DND-41 (cell line): ENCODE results near the gene ZC3H10.

Source experiments
- ATAC-seq: fragments of 200-7000 bp; cut with Tn5 transposase; 3 replicates; pipeline ENCODE4 v1.9.1; 2021; ENCODE audit warnings: low read depth; ENCODE audit not compliant: insufficient read depth
- DNase-seq: peaks from one replicate; pipeline ENCODE4 v3.0.0-alpha.2; 2020
- H2AFZ ChIP-seq: 2 replicates; pipeline ENCODE4 v1.6.0; 2012; ENCODE audit warnings: low read depth, low read length
- H3K27ac ChIP-seq: 2 replicates; pipeline ENCODE4 v1.5.1; 2012; ENCODE audit warnings: low read length, inconsistent platforms
- H3K27me3 ChIP-seq: fragments of 200-600 bp; sonication (generic); 2 replicates; pipeline ENCODE4 v1.6.0; 2012; ENCODE audit warnings: low read length, mild to moderate bottlenecking, inconsistent platforms; ENCODE audit not compliant: insufficient read depth, poor library complexity
- H3K36me3 ChIP-seq: 2 replicates; pipeline ENCODE4 v1.5.1; 2012; ENCODE audit warnings: low read length, inconsistent platforms; ENCODE audit not compliant: insufficient read depth
- H3K4me1 ChIP-seq: 2 replicates; pipeline ENCODE4 v1.5.1; 2012; ENCODE audit warnings: mild to moderate bottlenecking, low read length; ENCODE audit not compliant: insufficient read depth
- H3K4me2 ChIP-seq: 2 replicates; pipeline ENCODE4 v1.6.0; 2012; ENCODE audit warnings: mild to moderate bottlenecking, moderate library complexity, low read length, inconsistent platforms; ENCODE audit not compliant: insufficient read depth
- H3K4me3 ChIP-seq, 2 experiments: fragments of 200-600 bp in 1 of 2; shearing (Covaris generic) in 1 of 2; 2 replicates each; pipeline ENCODE4 v1.5.1; 2012 to 2016; ENCODE audit warnings: inconsistent platforms in 2 of 2, low read length in 2 of 2, mild to moderate bottlenecking in 2 of 2, low read depth in 1 of 2, moderate library complexity in 1 of 2
- H3K79me2 ChIP-seq: 2 replicates; pipeline ENCODE4 v1.6.0; 2012; ENCODE audit warnings: low read length, inconsistent platforms; ENCODE audit not compliant: insufficient read depth
- H3K9ac ChIP-seq: 2 replicates; pipeline ENCODE4 v1.6.0; 2012; ENCODE audit warnings: low read depth, mild to moderate bottlenecking, inconsistent platforms, low read length, moderate library complexity
- H3K9me3 ChIP-seq: 2 replicates; pipeline ENCODE4 v1.5.1; 2012; ENCODE audit warnings: low read length, moderate library complexity, mild to moderate bottlenecking, inconsistent platforms; ENCODE audit not compliant: insufficient read depth, severe bottlenecking
- H4K20me1 ChIP-seq: 2 replicates; pipeline ENCODE4 v1.6.0; 2012; ENCODE audit warnings: low read length; ENCODE audit not compliant: insufficient read depth
- EZH2 ChIP-seq: IDR thresholded peaks from 3 replicates; pipeline ENCODE4 v1.6.1; 2012; ENCODE audit warnings: borderline replicate concordance, low read depth, mild to moderate bottlenecking, moderate library complexity, low read length, inconsistent platforms; ENCODE audit not compliant: severe bottlenecking
- TF ChIP-seq, protein P1 (sequence below): IDR thresholded peaks from 2 replicates; pipeline ENCODE4 v1.5.1; 2012; ENCODE audit warnings: borderline replicate concordance, low read length, moderate library complexity, mild to moderate bottlenecking; ENCODE audit not compliant: poor library complexity, severe bottlenecking; ENCODE audit errors: extremely low read depth

Gene ZC3H10

DNA sequence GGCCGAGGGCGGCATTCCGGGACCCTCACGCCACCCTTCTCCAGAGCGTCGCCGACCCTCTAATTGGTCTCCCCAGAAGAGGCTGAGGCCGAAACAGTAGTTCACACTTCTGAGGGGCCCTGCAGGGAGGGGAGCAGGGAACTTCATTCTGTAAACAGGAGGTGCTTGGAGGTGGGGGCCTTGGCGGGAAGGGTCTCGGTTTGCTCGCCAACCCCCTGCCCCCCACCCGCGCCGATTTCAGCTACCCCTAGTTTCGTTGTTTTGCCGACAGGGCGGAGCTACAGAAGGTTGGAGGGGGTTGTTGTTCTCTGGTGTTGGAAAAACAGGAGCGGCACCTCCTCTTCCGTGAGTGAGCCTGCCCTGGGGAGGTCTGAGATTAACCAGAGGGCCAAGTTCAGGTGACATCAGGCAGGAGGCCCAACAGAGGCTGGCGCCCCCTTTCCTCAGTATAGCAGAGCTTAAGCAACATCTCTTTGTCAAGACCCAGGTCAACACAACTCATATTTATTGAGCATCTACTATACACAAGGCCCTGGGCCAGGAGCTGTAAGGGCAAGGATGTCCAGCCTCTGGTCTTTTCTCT, 37.4 kb upstream of the ZC3H10 start:
- peak overlapping the region; percentile 78 for H3K4me2 ChIP-seq
- H3K4me3 ChIP-seq: peak overlapping the region in 1 of 2 experiments; percentile 55; a peak in 2 of 4 replicates
- no peak overlapping the region for H3K27ac ChIP-seq
- H3K79me2 ChIP-seq: no peaks in the 10 kb centered on the region
- ATAC-seq (no peak), DNase-seq (no peak)
- no peaks in the 10 kb centered on the region for H3K9me3 ChIP-seq
- peak overlapping the region; percentile 43; the same call in 1 of the 2 replicates for H3K9ac ChIP-seq
- 0 out of 2 replicates have a peak overlapping the region, but pooled peaks have one; percentile 51 for H2AFZ ChIP-seq
- H3K4me1 ChIP-seq: peaks cover 20% of the 10 kb centered on the region
- peaks cover 50% of the 10 kb centered on the region for H3K27me3 ChIP-seq
- no peaks in the 10 kb centered on the region; the same call in 1 of the 2 replicates for H4K20me1 ChIP-seq
- TF ChIP-seq EZH2: no peak
- TF ChIP-seq, protein P1, sequence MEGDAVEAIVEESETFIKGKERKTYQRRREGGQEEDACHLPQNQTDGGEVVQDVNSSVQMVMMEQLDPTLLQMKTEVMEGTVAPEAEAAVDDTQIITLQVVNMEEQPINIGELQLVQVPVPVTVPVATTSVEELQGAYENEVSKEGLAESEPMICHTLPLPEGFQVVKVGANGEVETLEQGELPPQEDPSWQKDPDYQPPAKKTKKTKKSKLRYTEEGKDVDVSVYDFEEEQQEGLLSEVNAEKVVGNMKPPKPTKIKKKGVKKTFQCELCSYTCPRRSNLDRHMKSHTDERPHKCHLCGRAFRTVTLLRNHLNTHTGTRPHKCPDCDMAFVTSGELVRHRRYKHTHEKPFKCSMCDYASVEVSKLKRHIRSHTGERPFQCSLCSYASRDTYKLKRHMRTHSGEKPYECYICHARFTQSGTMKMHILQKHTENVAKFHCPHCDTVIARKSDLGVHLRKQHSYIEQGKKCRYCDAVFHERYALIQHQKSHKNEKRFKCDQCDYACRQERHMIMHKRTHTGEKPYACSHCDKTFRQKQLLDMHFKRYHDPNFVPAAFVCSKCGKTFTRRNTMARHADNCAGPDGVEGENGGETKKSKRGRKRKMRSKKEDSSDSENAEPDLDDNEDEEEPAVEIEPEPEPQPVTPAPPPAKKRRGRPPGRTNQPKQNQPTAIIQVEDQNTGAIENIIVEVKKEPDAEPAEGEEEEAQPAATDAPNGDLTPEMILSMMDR: peak; percentile 11
- no peaks in the 10 kb centered on the region for H3K36me3 ChIP-seq

DNA sequence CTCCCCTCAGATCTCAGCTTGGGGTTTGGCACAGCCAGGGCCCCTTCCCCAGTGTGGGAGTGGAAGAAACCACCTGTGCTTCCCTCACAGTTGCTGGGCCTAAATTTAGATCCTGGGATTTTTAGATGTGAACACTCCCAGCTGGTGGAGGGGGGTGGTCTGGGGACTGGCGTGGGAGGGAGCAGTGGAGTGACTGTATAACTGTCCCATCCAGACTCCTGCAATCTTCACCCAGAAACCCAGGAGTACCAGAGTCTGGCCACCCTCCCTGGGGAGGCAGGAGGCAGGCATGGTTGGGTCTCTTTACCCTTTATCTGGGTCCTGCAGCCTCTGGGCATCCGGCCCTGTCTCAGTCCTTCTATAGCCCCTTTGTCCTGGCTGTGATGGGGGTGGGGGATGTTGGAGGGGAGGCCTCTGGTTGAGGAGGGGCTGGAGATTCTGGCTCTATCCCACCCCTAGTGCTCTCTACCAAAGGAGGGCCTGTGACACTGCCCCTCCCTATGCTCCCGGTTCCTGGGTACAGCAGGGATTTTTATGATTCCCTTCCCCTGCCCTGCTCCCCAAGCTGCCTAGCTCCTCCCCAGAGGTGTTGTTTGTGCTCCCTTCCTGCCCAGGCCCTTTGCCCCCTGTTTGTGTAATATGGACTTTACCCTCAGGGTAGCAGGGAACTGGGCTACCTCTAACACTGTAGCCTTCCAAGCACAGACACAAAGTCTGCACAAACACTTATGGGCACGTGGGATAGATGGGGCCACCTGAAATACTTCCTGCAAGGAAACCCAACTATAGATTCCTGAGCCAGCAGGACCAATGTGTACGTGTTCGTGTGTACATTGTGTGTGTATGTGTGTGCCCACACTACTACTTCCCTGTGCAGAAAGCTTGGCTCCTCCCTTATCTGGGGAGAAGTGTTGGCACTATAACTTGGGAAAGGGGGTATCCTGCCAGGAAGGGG, 36.4 kb upstream of the ZC3H10 start:
- H4K20me1 ChIP-seq: no peaks in the 10 kb centered on the region; the same call in 1 of the 2 replicates
- no peak overlapping the region for H3K4me2 ChIP-seq
- DNase-seq (no peak), ATAC-seq (no peak)
- TF ChIP-seq EZH2: no peak
- TF ChIP-seq, protein P1: no peak
- H3K27ac ChIP-seq: no peak overlapping the region
- H3K79me2 ChIP-seq: no peaks in the 10 kb centered on the region
- H3K9ac ChIP-seq: no peak overlapping the region
- peaks cover 50% of the 10 kb centered on the region for H3K27me3 ChIP-seq
- H3K4me3 ChIP-seq: no peak overlapping the region
- H2AFZ ChIP-seq: no peak overlapping the region
- H3K4me1 ChIP-seq: peaks cover 20% of the 10 kb centered on the region
- H3K36me3 ChIP-seq: no peaks in the 10 kb centered on the region
- no peaks in the 10 kb centered on the region for H3K9me3 ChIP-seq

DNA sequence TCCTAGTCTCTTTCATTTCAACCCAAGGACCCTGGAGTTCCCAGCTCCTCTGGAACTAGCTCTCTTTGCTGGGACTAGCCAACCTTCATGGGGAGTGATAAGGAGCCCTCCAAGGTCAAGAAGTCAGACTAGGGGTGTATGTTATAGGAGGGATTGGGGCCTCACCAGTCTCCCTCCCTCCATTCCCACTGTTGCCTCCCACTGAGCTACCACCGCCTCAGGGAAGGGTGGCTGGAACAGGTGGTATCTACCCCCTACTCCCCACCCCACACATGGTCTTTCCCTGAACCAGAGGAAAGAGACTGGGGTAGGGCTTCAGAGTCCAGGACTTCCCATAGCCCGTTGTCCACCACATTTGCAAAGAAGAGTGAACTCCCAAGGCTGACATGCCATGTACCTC, 35.7 kb upstream of the ZC3H10 start:
- Histone ChIP-seq H3K27ac (no peak overlapping the region), H3K4me3 (no peak overlapping the region)
- ATAC-seq: no peak

More for the DNA sequence above, 35.7 kb upstream of the ZC3H10 start:
- no peak overlapping the region for H3K9ac ChIP-seq
- no peak overlapping the region for H3K4me2 ChIP-seq
- H3K27me3 ChIP-seq: peaks cover 50% of the 10 kb centered on the region
- H3K4me1 ChIP-seq: peaks cover 20% of the 10 kb centered on the region
- H3K9me3 ChIP-seq: no peaks in the 10 kb centered on the region
- no peaks in the 10 kb centered on the region for H3K36me3 ChIP-seq
- no peak for DNase-seq
- TF ChIP-seq, protein P1: no peak
- TF ChIP-seq EZH2: no peak
- H2AFZ ChIP-seq: no peak overlapping the region
- H3K79me2 ChIP-seq: no peaks in the 10 kb centered on the region
- H4K20me1 ChIP-seq: no peaks in the 10 kb centered on the region; the same call in 1 of the 2 replicates
